Measurements from ENCODE around the gene MYOZ1. TPM values are rescaled to one million over a fixed set of nuclear protein-coding genes. Genes with fewer than 3 reads are reported as not detected.
"Not testable (repeated sequence)": the region's sequence is repeated elsewhere in the genome, so short reads cannot be mapped to it uniquely, and the experiment has no call there.

Gene MYOZ1, protein sequence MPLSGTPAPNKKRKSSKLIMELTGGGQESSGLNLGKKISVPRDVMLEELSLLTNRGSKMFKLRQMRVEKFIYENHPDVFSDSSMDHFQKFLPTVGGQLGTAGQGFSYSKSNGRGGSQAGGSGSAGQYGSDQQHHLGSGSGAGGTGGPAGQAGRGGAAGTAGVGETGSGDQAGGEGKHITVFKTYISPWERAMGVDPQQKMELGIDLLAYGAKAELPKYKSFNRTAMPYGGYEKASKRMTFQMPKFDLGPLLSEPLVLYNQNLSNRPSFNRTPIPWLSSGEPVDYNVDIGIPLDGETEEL
- total RNA-seq (not detected), polyA plus RNA-seq (not detected), total RNA-seq (0 to 0.07 (median 0) reads per million in 6 experiments)

DNA sequence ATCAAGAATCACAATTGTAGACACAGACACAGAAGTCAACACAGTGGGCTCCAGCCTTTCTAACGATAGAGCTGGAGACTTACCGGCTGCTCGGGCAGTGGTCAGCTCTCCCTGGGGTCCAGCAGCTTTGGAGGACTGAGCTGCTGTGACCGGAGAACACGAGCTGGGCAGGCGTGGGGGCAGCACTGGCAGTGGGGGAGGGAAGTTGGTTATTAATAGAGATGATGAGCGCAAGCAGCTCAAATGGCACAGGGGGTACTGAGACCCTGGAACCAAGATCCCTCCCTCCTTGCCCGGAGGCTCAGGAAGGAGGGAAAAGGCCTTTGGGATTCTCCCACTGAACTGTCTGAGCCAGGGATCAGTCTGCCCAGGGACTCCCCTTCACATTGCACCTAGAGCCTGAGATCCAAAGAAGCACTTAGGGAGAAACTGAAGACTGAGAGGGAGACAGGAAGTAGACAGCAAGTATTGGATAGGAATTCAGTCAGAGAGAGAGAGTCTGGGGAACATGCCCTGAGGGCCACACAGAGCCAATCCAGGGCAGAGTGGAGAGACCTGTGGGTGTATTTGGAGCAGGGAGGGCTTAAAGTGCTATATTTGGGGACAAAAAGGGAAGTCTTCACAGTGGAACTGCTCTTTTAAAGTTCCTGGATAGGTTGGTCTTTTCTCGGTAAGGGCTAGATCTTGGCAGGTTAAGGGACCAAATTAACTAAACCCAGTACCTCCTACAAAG lies at the start of gene MYOZ1:
MYOZ1 (minus strand) TSS at position 147 of the 733 bp plus-strand sequence. CDS start 1,457 bp downstream, outside the sequence.
- H3K27me3 Mint-ChIP-seq: peaks cover 0 to 5% (median 4%) of the 10 kb centered on the region in 5 donors
- peak within 1 kb of the TSS in 3 of 10 donors; percentile 7 to 75 (median 65) for H3K27ac Mint-ChIP-seq
- DNase-seq: no peak
- H3K4me1 Mint-ChIP-seq: peaks cover 0 to 4% (median 4%) of the 10 kb centered on the region in 4 donors
- no peaks in the 10 kb centered on the region for H3K36me3 Mint-ChIP-seq
- H3K4me3 Mint-ChIP-seq: no peak within 1 kb of the TSS
- ATAC-seq: no peak
- POLR2A ChIA-PET: no interaction called here
- no peaks in the 10 kb centered on the region for H3K9me3 Mint-ChIP-seq

- H3K4me3 Mint-ChIP-seq, ATAC-seq, H3K4me1 Mint-ChIP-seq, DNase-seq, POLR2A ChIA-PET, H3K27me3 Mint-ChIP-seq, H3K27ac Mint-ChIP-seq, H3K9me3 Mint-ChIP-seq: not testable (repeated sequence)
- H3K36me3 Mint-ChIP-seq: peaks cover 0 to 29% (median 3%) of the 10 kb centered on the region in 3 donors
These were observed 49.5 kb upstream of the MYOZ1 start for GRCh38 chr10:73690755-73691154.

- H3K4me1 Mint-ChIP-seq, POLR2A ChIA-PET, H3K9me3 Mint-ChIP-seq, H3K27ac Mint-ChIP-seq, H3K4me3 Mint-ChIP-seq, H3K27me3 Mint-ChIP-seq, DNase-seq, ATAC-seq: not testable (repeated sequence)
- peaks cover 0 to 34% (median 3%) of the 10 kb centered on the region in 3 donors for H3K36me3 Mint-ChIP-seq
These were observed 48.3 kb upstream of the MYOZ1 start for GRCh38 chr10:73689596-73689995.

DNA sequence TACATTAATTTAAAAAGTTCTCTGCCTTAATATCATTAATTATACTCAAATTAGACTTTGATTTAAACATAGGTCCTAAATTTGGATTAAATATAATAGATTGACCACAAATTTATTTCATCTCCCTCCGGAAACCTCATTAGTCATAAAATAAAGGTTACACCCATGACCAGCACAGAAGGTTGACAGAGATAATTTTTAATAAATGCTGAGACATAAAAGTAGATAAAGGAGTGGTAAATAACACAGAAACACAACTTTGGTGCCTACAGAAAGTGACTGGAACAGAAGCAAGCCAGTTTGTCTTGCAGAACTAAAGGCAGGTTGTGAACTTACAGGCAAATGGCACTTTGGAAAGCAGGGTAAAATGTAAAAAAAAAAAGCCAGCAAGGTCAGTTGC lies 46.4 kb upstream of the MYOZ1 start:
- peaks cover 0 to 28% (median 3%) of the 10 kb centered on the region in 3 donors for H3K36me3 Mint-ChIP-seq
- H3K27me3 Mint-ChIP-seq, H3K27ac Mint-ChIP-seq, POLR2A ChIA-PET, DNase-seq, H3K4me1 Mint-ChIP-seq, H3K4me3 Mint-ChIP-seq, H3K9me3 Mint-ChIP-seq, ATAC-seq: not testable (repeated sequence)

GRCh38 chr10:73674546-73674945 lies 33.3 kb upstream of the MYOZ1 start:
- not testable (repeated sequence) for H3K27ac Mint-ChIP-seq

DNA sequence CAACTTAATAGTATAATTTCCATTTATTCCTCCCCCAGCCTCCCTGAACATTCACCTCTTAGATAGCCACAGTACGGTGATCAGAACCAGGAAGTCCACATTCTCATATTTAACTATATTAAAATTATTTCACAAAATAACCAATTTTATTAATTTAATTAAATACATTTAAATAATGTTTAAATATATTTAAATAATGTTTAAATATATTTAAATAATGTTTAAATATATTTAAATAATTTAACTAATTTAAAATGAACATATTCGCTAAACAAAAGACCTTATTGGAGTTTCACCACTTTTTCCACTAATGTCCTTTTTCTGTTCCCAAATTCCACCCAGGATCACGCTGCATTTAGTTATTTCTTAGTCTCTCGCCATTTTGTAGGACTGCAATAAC lies 27.1 kb upstream of the MYOZ1 start:
- H3K36me3 Mint-ChIP-seq, H3K4me3 Mint-ChIP-seq, POLR2A ChIA-PET, ATAC-seq, H3K4me1 Mint-ChIP-seq, H3K9me3 Mint-ChIP-seq, H3K27ac Mint-ChIP-seq, DNase-seq, H3K27me3 Mint-ChIP-seq: not testable (repeated sequence)

More at GRCh38 chr10:73674546-73674945, 33.3 kb upstream of the MYOZ1 start:
- DNase-seq, POLR2A ChIA-PET, H3K4me3 Mint-ChIP-seq, H3K4me1 Mint-ChIP-seq, H3K27me3 Mint-ChIP-seq, ATAC-seq, H3K9me3 Mint-ChIP-seq, H3K36me3 Mint-ChIP-seq: not testable (repeated sequence)

DNA sequence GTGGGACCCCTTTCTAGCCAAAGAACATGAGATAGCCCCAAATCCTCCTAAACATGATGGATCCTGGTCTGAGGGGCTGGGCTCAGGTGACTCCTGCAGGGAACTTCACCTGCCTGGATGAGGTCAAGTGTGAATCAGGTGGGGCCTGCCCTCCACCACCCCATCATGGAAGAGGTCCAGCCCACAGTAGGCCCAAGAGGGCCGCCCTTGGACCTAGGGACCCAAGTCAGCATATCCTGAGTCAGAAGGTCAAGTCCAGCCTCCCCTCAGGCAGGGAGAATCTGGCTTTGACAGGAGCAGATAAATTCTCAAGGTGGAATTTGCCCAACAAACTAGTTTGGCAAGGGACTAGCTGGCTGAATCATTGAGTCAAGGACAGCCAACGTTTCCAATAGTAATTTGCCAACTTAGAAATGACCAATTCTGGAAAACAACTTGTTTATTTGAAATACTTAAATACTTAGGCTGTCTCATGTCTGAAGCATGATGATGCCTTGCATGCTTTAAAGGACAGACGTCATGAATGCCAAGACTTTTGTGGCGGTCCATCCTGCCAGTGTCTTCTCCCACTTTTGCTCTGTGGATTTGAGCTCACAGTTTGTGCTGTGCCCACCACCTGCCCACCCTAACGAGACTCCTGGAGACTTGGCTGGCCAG lies 25.0 kb upstream of the MYOZ1 start:
- H3K27me3 Mint-ChIP-seq, ATAC-seq, H3K36me3 Mint-ChIP-seq, POLR2A ChIA-PET, H3K9me3 Mint-ChIP-seq, DNase-seq, H3K4me1 Mint-ChIP-seq, H3K4me3 Mint-ChIP-seq: not testable (repeated sequence)
- peak overlapping the region in 1 of 10 donors; percentile 57 for H3K27ac Mint-ChIP-seq

- ATAC-seq, DNase-seq, H3K4me3 Mint-ChIP-seq, H3K9me3 Mint-ChIP-seq, H3K27me3 Mint-ChIP-seq, H3K4me1 Mint-ChIP-seq, POLR2A ChIA-PET, H3K36me3 Mint-ChIP-seq, H3K27ac Mint-ChIP-seq: not testable (repeated sequence)
These were observed 24.3 kb upstream of the MYOZ1 start for GRCh38 chr10:73665581-73665980.

DNA sequence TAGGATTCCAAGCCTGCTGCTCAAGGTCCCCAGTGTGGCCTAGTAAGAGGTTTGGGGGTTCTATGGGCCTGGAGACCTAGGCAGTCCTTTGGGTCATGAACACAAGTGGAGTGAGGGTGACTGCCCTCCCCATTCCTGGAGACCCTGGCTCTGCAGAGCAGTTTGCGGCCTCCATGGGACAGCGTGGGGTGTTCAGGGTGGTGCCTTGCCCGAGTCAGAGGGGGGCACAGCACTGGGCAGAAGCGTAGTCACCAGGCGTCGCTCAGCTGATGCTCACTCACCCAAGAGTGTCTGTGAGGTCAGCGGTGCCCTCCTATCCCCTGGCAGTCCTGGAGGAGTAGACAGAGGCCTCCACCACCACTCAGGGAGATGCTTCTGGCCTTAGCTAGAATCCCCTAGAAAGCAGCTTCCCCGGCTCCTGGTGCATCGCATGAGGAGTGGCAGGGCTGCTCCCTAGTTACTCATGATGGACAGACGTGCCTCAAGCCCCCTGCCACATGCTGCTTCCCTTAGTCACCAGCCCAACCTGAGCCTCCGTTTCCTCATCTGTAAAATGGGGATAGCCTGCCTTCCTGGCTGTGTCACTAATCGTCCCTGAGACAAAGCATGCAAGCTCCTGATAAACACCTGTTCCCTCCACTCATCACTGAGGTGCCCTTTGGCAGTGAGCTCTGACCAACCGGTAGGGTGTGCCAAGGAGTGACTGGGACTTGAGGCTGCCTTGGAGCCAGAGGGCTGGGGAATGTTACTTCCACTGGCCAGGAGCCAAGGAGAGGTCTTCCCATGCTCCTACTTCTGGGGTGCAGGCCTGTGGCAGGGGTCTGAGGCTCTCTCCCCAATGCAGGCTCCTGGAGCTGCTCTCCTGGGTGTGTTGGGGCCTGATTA lies 23.1 kb upstream of the MYOZ1 start:
- H3K9me3 Mint-ChIP-seq, H3K36me3 Mint-ChIP-seq, POLR2A ChIA-PET, H3K27me3 Mint-ChIP-seq, H3K4me1 Mint-ChIP-seq, ATAC-seq, DNase-seq, H3K4me3 Mint-ChIP-seq, H3K27ac Mint-ChIP-seq: not testable (repeated sequence)

GRCh38 chr10:73663621-73664020 lies 22.3 kb upstream of the MYOZ1 start:
- POLR2A ChIA-PET, H3K4me1 Mint-ChIP-seq: not testable (repeated sequence)

DNA sequence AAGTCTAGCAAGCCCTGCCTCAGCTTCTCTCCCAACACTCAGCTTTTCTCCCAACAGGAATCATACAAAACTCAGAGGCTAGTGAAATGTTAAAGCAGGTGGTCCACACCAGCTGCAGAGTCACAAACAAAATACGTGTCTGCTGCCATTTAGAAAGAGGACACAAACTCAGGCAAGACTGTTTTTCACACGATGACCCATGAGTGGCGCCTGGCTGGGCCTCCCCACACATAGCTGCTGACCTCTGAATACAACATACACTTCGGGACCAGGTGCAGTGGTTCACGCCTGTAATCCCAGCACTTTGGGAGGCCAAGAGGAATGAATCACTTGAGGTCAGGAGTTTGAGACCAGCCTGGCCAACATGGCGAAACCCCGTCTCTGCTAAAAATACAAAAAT lies 21.4 kb upstream of the MYOZ1 start:
- H3K27ac Mint-ChIP-seq, H3K27me3 Mint-ChIP-seq, POLR2A ChIA-PET, H3K4me3 Mint-ChIP-seq, H3K9me3 Mint-ChIP-seq, H3K36me3 Mint-ChIP-seq, H3K4me1 Mint-ChIP-seq, DNase-seq, ATAC-seq: not testable (repeated sequence)

More at GRCh38 chr10:73663621-73664020, 22.3 kb upstream of the MYOZ1 start:
- H3K36me3 Mint-ChIP-seq, DNase-seq, H3K27me3 Mint-ChIP-seq, H3K9me3 Mint-ChIP-seq, ATAC-seq, H3K4me3 Mint-ChIP-seq, H3K27ac Mint-ChIP-seq: not testable (repeated sequence)

DNA sequence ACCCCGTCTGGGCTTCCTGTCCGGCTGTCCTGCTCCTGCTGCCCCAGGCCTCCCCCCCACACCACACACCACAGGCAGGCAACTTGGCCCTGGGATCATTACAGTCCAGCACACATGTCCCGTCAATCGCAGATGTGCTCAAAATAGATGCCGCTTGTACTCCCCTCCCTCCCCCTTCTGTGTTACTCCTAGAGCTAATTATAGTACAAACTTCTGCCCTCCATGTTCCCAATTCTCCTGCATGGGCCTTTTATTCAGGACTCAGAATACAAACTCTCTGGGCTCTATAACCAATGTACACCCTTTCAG lies 14.7 kb upstream of the MYOZ1 start, which contains the start of gene SYNPO2L:
SYNPO2L (minus strand) TSS at position 40 of the 309 bp plus-strand sequence. CDS start 107 bp downstream, outside the sequence.
- DNase-seq (no peak), ATAC-seq (no peak)
- H3K4me3 Mint-ChIP-seq: no peak within 1 kb of the TSS
- peaks cover 4 to 8% (median 6%) of the 10 kb centered on the region in 4 donors for H3K4me1 Mint-ChIP-seq
- no peaks in the 10 kb centered on the region for H3K27me3 Mint-ChIP-seq
- H3K9me3 Mint-ChIP-seq: no peaks in the 10 kb centered on the region
- H3K27ac Mint-ChIP-seq: peak within 1 kb of the TSS in 1 of 10 donors; percentile 32
- POLR2A ChIA-PET: no interaction called here
- H3K36me3 Mint-ChIP-seq: no peaks in the 10 kb centered on the region

Data from naive thymus-derived CD8-positive, alpha-beta T cell (primary cell).